HG02981 (cell line): ENCODE results near the gene SCPEP1.

Source experiments
- ATAC-seq: cut with Tn5 transposase; IDR thresholded peaks from one replicate; pipeline ENCODE4 v1.9.1; 2021; ENCODE audit warnings: mild to moderate bottlenecking, moderate library complexity; ENCODE audit not compliant: unreplicated experiment

SCPEP1 gene

DNA sequence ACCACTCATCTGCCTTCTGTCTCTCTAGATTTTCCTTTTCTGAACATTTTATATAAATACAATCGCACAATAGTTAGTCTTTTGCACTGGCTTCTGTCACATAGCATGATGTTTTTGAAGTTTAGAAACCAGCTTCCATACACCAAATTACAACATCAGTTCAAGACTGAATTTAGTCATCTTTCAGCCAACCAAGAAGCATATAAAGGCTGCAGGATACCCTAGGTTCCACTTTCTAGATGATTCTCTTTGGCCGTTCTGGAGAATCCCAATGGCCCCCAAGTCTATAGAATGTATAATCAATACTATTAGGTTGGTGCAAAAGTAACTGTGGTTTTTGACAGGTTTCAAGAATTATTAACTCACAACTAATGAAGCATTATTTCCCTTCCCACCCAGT is 19.4 kb downstream of the SCPEP1 start:
- no peak for ATAC-seq

DNA sequence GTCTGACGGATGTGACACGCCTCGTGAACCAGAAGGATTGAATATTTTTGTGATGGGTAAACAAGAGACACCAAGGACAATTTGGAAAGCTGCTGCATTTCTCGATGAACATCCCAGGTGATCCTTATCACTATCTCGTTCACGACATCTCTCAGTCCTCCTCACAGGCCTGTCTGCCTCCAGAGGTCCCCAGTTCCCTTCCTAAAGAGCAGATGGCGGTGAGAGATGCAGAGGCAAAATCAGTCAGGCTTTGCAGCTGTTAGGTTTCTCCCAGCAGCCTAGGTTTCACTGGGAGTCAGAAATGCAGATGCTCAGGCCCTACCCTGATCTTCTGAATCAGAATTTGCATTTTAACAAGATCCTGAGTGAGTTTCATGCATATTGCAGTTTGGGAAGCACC is 23.6 kb downstream of the SCPEP1 start:
- ATAC-seq = no peak

DNA sequence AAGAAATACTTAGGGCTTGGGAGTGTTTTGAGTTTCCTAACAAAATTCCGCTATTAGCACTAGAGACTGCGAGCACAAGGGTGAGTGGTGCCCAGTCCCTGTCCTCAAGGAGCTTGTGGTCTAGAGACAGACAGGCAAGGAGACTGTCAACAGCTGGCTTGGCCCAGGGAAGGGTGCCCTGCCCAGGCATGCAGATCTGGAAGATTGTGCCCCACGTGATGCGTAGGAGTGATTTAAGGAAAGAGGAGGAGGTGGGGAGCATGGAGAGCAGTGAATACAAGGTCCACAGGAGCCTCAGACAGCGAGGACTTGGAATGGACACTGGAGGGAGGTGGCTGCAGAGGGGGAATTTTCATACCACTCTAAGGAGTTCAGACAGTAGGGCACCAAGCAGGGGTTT is 25.0 kb downstream of the SCPEP1 start:
- ATAC-seq = no peak

DNA sequence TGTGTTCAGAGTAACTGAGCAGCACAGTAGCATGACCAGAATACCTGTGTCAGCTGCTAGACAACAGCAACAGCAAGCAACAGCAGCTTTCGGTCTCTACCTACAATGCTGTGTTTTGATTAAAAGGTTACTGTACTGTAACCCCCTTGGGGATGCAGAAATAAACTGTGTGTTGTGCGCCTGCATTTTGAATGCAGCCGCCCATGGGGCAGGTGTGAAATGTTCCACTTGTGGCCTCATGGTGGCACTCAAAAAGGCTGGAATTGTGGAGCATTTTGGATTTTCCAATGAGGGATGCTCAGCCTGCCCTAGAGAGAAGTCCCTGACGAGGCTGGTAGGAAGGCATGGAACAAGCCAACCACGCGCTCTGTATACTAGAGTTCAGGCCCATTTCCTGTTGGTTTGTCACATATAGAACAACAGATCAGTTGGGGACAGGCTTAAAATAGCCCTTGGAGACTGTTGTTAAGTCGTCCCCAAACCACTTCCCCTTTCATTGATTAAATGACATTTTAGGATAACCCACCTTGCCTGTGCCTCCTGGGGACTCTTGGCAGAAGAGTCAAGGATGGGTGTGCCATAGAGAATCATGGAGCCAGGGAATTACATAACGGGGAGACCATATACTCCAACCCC is 27.1 kb downstream of the SCPEP1 start:
- peak; percentile 85 for ATAC-seq

DNA sequence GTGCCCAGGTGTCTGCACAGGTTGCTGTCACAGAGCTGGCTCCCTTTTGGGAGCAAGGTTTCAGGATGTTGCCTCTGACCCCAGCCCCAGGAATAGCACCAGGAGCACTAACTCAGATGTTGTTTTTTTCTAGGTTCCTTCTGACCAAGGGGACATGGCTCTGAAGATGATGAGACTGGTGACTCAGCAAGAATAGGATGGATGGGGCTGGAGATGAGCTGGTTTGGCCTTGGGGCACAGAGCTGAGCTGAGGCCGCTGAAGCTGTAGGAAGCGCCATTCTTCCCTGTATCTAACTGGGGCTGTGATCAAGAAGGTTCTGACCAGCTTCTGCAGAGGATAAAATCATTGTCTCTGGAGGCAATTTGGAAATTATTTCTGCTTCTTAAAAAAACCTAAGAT is 28.1 kb downstream of the SCPEP1 start:
- ATAC-seq = no peak

DNA sequence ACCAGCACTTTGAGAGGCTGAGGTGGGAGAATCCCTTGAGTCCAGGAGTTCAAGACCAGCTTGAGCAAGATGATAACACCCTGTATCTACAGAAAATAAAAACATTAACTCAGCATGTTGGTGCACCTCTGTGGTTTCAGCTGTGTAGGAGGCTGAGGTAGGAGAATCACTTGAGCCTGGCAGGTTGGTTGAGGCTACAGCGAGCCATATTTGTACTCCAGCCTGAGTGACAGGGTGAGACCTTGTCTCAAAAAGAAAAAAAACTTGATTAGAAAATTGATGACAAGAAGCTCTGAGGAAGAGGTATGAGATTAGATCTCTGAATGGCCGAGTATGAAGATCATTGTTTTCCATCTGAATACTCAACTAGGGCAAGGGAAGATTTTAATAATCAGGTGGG is 31.0 kb downstream of the SCPEP1 start:
- ATAC-seq = no peak

DNA sequence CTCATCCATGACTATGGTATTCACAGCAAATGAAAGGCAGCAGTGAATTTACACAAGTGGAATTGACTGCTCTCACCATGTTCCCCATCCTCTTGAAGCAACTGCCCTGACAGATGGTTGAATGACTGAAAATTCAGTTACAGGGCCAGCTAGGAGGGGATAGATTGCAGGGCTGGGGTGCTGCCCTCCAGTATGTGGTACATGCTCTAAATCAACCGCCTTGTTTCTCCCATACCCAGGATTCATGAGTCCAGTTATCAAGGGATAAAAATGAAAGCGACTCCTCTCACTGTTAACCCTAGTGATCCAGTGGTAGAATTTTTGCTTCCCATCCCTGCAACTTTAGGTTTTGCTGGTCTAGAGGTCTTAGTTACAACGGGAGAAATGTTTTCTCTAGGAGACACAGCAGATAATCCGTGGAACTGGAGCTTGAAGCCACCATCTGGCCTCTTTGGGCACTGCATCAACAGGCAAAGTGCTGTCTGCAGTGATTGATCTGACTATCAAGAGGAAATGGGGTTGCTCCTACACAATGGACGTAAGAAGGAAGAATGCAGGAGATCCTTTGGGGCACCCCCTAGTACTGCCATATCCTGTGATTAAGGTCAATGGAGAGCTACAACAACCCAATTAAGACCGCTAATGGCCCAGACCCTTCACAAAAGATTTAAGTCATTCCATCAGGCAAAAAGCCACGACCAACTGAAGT is 32.0 kb downstream of the SCPEP1 start:
- peak; percentile 54 for ATAC-seq

DNA sequence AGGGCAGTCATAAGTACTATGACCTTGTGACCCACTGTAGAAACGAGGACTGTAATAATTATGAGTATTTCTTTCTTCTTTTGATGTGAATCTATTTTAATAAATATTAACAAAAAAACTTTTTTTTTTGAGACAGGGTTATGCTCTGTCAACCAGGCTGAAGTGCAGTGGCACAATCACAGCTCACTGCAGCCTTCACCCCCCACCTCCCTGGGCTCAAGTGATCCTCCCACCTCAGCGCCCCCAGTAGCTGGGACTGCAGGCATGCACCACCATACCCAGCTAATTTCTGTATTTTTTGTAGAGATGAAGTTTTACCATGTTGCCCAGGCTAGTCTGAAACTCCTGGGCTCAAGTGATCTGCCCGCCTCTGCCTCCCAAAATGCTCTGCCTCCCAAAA is 32.6 kb downstream of the SCPEP1 start:
- no peak for ATAC-seq

DNA sequence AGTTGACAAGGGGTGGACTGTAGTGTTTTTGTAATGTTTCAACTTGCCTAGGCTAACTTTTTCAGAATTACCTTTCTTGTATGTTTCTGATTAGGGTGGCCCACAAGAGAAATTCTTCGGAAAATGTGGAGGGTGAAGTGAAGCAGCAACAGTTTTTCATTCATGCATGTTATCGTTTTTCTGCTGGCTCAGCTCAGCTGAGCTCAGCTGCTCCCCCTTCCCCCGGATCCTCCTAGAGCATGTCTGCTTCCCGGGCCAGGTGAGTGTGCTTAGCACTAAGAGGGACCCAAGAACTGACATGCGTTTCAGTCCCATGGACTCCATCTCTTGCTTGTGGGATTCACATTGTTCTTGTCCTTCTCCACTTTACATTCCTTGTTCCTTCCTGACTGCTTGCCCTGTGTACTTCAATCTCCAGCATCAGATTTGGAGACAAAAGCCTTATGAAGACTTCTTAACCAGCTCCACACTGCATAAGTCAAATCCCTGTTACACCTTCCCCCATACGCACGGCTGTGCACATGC is 33.6 kb downstream of the SCPEP1 start:
- ATAC-seq = no peak

DNA sequence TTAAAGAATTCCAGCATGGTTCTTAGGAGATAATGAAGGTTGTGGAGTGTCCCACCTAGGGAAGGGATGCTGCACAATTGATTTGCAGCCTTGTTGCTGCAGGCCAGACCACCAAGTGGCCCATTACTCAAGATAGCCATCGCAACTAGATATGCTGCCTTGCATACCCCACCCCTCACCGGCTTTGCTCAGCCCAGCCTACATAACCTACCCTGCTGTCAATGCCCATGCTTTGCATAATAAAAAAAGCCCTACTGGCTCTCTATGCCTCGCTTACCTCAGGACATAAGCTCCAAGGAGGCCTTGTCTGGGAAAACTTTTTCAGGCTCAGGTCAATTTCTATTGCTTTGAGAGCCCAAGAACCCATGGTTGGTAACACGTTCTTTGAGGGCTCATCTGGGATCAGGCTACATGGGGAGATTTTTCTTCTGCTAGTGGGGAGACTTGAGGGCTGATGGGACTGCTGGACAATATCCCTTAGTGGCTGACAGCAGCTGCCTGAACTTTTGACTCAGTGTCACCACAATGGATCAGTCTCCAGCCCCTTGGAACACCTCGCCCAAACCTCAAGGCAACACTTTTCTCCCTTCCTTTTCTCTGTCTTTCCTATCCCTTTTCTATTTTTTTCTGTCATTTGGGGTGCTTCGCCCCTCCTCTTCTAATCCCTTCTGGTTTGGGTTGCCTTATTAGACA is 38.3 kb downstream of the SCPEP1 start:
- ATAC-seq = no peak

DNA sequence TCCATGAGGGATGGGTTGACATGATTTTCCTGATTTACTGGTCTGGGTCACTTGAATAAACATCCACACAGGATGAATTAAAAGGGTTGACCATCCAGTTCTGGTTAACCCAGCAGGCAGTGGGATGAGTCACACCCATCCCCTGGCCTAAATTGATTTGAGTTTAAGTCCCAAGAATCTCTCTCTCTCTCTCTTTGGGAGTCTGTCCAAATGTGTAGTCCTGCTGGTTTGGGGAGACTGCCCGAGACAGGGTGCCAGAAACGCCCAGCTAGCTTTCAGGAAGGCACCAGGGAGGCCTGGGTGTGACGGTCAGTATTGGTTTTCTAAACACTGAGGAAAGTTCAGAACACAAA is 38.8 kb downstream of the SCPEP1 start:
- no peak for ATAC-seq

DNA sequence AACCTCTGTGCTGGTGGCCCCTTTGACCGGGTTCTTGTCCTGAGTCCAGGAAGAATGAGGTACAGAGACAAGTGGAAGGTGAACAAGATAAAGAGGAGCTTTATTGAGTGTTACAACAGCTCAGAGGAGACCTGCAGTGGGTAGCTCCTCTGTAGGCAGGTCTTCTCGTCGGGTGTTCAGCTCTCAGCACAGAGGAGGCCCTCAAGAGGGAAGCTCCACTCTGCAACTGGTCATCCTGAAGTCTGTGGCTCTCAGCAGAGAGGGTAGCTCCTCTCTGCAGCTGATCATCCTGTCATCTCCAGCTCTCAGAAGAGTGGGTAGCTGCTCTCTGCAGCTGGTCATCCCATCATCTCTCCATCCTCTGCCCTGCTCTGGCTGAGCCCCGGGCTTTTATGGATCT is 39.7 kb downstream of the SCPEP1 start:
- no peak for ATAC-seq

DNA sequence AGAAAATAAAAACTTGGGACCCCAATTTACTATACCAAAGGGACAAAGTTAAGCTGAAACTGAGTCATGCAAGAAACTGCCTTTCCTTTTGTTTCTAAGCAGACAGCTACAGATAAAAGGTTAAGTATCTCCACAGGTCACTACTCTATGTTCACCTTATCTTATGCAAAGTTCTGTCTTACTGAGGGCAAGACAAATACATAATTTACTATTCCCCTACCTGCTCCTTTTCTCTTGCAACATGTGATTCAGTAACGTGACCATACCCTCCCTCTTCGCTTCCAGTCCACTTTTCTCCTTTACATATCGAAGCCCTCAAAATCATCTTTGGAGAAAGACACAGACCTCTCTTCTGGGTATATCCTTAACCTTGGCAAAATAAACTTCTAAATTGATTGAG is 42.3 kb downstream of the SCPEP1 start:
- ATAC-seq = no peak

DNA sequence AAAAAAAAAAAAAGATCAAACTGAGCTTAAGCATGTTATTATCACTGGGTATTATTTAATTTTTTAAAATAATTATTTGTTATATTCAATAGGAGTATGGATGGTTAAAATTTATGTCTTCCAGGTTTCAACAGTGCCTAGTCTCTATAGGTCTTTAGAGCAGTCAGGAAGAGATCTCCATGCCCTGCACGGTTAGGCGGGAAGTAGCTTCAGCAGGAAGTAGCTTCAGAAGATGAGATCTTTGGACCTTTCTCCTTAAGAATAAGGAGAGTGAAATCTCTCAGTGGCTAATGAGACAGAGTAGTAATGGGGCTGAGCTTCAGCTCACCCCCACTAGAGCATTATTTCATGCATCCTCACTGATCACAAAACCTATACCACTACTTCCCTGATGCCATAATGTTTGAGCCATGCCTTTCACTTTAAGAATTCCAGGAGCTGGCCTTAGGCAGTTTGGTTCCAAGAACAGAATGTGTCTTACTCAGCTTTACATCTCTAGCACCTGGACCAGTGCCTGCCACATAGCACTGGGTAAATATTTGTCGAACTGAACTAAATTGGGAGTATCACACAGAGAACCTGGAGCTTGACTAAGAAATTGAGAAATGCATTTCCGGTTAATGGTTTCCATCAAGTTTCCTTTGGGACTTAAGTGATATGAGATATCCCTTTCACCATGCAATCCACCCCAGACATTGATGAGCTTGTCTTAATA is 43.5 kb downstream of the SCPEP1 start:
- no peak for ATAC-seq

DNA sequence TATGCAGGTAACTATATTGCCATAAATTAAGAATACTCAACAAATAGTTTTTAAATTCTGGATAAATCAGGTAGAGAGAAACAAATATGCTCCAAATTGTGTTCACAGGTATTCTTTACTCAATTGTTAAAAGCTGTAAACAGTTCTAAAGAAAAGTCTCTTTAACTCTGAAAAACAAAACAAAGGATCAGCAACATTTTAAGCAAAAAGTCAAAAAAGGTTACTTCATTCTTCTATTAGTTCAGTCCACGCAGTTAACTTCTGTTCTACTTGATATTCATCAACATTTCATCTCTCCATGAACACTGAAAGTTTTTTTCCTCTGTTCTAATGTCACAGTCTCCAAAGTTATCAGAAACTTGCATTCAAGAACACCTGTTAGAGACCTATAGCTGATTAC is 47.9 kb downstream of the SCPEP1 start:
- no peak for ATAC-seq

DNA sequence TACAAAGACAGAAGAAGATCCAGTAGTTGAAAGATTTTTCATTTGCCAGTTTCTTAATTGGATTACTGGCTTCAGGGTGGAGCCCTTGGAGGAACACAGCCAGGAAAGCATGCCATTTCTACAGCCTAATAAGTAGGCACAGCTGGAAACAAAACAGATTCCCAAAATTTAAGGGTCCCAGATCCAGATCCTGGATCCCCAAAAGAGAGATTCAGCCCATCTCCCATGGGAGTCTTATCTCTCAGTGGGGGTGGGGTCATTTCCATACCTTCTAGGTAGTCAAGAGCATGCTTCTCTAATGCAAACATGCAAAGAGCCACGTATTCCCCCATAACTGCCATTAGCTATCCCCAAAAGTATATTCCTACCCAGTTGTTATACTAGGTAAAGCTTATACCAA is 49.9 kb downstream of the SCPEP1 start:
- ATAC-seq = no peak

DNA sequence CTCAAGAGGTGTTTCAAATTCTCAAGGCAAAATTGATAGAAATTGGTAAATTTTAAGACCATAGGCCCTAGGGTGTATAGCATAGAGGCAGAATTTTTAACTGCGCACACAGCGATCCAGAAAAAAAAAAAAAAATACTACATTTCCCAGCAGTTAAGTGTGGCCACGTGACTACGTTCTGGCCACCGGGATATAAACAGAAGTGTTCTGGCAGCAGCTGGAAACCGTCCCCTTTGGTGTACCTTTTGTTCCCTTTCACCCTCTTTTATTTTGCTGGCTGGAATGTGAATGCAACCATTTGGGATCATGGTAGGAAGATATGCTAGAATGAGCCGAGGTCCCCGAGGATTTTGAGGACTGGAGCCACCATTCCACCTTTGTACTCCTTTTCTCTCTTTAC is 54.4 kb downstream of the SCPEP1 start:
- no peak for ATAC-seq

DNA sequence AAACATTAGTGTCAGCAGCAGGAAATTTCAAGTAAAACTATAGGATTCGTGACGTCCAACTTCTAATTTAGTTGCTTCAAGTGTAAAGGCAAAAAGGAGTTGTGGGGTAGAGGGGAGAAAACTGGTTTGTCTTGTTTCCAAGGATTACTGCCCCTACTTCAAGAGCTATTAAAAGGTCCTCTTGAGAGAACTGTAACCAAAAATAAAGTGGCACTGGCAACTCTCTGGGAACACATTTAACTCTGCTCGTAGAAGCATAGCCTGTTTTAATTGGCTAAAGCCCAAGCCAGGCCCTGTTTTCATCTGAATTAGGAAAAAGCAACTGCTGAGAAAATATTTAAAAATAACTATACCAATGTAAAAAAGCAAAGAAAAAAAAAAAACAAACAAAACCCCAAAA is 55.4 kb downstream of the SCPEP1 start:
- ATAC-seq = no peak

DNA sequence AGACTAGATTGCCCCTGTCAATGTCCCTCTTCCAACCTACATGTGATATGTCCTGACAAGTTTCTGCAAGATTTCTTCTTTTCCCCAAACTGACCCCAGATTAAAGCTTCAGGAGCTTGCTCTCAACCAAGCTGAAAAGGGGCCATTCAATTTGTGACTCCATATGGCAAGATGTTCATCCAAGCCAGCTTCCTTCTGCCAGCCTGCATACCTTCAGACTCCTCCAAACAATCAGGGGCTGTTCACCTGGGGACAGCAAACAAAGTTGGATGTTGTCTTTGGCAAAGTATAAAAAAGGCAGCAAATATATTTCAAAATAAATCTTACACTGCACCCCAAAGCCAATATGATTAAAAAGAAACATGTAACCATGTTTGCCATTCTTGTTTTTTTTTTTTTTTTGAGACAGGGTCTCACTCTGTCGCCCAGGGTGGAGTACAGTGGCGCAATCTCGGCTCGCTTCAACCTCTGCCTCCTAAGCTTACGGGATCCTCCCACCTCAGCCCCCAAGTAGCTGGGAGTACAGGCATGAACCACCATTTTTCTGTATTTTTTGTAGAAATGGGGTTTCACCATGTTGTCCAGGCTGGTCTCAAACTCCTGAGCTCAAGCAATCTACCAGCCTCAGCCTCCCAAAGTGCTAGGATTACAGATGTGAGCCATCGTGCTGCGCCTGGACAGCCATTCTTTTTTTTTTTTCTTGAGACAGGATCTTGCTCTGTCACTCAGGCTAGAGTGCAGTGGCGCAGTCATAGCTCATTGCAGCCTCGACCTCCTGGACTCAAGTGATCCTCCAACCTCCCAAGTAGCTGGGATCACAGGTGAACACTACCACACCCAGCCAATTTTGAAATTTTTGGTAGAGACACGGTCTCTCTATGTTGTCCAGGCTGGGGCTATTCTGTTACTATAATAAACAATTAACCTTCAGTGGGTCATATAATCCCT is 57.1 kb downstream of the SCPEP1 start:
- no peak for ATAC-seq

DNA sequence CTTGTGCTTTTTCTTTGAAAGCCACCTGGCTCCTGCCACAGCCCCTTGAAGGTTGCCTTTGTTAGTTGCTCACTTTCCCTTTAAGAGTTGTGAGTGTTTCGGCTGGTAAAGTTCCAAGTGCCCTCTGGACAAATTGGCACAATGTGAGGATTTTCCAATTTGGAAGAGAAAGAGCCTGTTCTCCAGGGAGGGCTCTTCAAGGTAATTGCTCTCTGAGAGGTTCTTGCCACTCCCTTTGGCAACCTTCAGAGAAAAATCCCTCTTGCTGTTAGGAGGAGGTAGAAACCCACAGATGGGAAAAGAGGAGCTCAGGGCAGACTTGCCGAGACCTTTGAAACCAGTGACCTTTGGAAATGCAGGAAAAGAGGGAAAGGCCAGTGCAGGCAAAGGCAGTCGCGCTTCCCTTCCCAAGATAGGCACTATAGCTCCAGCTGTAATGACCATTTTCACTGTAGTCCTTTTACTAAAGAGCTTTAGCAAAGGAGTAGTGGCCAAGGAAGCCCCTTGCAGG is 58.1 kb downstream of the SCPEP1 start:
- ATAC-seq = no peak
